22Rv1 (cell line): ENCODE results near the gene PARD3B.

Experiments
- CTCF ChIP-seq: fragments of 450-650 bp; IDR thresholded peaks from 2 replicates; pipeline ENCODE4 v1.5.1; 2017; ENCODE audit warnings: mild to moderate bottlenecking
- ZFX ChIP-seq: fragments of 450-650 bp; IDR thresholded peaks from 2 replicates; pipeline ENCODE4 v1.6.1; 2017; ENCODE audit warnings: antibody characterized with exemption, borderline replicate concordance

- TF ChIP-seq CTCF (no peak), ZFX (no peak)
These were observed 624.2 kb downstream of the PARD3B start for GRCh38 chr2:205169464-205169863.
